ENCODE results near the gene APOL3.

GRCh38 chr22:36197065-36197440, 36.5 kb upstream of the APOL3 start:
- no peak for TF ChIP-seq POLR2A (IDR thresholded peaks at IDR 0.05)
- no peak for TF ChIP-seq CTCF (IDR thresholded peaks at IDR 0.05)

All from testis (tissue), 2 donors.